RPMI7951 (cell line): Measurements from ENCODE around the gene EVL. TPM values are rescaled to one million over a fixed set of nuclear protein-coding genes. Genes with fewer than 3 reads are reported as not detected.

Experiments
- DNase-seq: peaks from one replicate; pipeline ENCODE4 v3.0.0-alpha.2; 2012; ENCODE audit warnings: low read depth
- total RNA-seq: library from RNA; depleted of rRNA; stranded (reverse); fragments of >200 nt; shearing (Covaris generic); gene quantifications from 2 replicates; pipeline ENCODE4 v1.2.3, GENCODE V29; 2014

EVL gene
- total RNA-seq, 1 experiment from 2014 or later = 2.9 TPM

GRCh38 chr14:100108840-100109593 lies 43.8 kb downstream of the EVL start:
- DNase-seq = no peak

DNA sequence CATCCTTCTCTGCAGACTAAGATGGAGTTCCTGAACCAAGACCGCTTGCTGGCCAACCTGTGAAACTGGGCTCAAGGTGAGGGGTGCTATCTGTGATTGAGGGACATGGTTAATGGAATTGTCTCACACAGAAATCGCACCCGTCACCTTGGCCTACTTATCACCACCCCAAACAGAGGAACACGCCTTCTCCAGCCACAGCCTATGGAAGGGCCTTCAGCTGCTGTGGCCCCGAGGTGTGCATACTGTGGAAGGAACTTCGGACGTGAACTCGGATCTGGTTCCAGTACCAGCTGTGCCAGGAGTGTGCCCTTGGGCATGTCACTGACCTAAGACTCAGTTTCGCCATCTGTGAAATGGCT lies 44.4 kb downstream of the EVL start:
- no peak for DNase-seq

- no peak for DNase-seq
Measured at GRCh38 chr14:100110816-100111215, 45.6 kb downstream of the EVL start.

- DNase-seq = no peak
Measured at GRCh38 chr14:100111931-100112704, 46.9 kb downstream of the EVL start.

GRCh38 chr14:100114109-100114765 lies 49.0 kb downstream of the EVL start:
- DNase-seq = no peak

GRCh38 chr14:100115236-100115635 lies 50.0 kb downstream of the EVL start:
- no peak for DNase-seq

GRCh38 chr14:100115726-100116125 lies 50.5 kb downstream of the EVL start:
- DNase-seq = no peak

DNA sequence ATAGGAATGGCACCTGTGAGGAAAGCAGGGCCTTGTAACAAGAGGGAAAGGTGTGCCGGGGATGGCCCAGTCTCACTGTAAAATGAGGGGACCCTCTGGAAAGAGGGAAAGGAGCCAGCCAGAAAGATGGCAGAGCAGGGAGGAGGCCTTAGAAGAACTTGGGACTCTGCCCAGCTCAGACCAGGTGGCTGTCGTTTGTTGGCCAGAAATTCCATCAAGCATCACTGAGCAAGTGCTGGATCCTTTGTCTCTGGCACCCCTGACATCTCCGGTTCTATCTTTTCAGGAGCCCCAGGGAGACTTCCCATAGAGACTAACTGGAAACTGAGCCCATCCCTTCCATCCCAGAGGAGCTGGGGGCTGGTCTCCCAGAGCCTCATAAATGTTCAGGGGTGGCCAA lies 50.9 kb downstream of the EVL start:
- DNase-seq = no peak

- no peak for DNase-seq
Measured at GRCh38 chr14:100117026-100117425, 51.8 kb downstream of the EVL start.

GRCh38 chr14:100117633-100118395 lies 52.6 kb downstream of the EVL start:
- DNase-seq = no peak

- no peak for DNase-seq
Measured at GRCh38 chr14:100118396-100119011, 53.3 kb downstream of the EVL start.

DNA sequence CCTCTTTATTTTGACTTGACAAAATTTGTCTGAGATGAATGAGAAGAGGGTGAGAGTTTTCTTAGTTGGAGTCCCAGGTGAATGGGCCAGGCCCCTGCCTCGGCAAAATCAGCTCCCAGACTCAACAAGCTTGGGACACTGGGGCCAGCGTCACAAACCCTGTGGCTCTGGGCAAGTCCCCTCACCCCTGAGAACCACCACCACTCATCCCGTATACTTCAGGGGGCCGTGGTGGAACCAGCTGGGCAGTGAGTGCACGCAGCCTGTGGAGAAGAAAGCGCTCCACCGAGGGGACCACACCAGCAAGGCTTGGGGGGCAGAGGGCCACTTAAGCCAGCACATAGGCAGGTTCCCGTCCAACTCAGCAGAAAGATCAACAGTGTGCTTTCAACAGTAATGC lies 54.0 kb downstream of the EVL start:
- no peak for DNase-seq

DNA sequence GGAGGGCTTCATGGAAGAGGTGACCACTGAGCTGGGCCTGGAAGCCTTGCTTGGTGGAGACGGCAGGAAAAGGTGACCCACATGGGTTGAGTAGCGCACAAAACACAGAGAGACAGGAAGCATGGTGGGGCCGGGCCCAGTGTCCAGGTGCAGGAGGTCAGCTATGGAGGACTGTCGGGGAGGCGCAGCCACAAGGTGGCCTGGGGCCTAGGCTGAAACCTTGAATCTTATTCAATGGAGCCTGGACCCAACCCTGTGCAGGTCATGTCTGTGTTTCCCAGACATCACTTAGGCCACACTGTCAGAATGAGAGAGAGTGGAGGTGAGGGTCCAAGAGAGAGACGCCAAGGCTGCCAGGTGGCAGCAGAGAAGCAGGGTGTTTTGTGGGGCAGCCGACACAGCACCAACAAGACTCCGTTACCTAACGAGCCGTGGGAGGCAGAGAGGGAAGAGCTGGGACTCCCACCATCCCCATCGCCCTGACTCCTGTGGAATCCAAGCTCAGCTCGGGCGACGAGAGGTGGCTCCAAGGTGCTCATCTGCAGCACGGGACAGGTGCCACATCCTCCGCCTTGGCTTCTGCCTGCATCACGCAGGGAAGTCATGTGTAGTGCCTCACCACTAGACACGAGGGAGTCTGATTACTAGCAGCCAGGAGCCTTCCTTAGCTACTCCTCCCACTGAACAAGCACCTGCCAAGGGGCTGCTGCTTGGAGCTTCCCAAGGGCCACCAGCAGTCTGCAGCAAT lies 55.5 kb downstream of the EVL start:
- DNase-seq = no peak

DNA sequence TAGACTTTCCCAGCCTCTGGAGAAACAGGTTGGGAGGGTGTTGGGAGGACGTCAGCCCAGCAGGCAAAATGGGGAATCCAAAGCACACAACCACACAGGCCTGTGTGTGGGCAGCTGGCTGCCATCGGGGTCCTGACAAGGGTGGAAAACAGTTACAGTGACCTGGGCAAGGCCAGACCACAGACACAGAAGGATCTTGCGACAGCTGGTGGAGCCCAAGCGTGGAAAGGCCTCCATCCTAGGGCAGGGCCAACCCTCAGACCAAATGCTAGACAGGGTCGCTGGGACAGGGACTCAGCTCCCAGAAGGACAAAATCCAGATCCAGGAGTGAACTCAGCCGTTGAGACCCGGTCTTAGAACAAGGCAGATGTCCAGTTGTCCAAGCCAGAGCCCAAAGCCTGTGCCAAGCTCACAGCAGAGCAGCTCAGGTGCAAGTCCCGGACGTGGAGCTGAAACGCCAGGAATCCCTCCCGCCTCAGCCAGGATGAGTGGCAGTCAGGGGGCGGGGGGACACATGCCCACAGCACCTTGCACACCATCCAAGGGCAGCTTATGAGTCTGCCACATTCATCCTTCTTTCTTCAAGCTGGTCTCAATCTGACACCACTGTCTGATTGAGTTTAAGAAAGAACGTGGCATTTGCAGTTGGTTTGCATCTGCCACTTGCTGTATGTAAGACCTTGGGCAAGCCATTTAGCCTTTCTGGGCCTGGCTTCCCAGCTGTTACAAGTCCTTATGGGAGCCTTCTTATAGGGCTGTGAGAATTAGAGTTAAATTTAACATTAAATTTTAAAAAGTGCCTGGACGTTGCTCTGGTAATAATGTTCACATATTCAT lies 56.6 kb downstream of the EVL start:
- no peak for DNase-seq

GRCh38 chr14:100122481-100123223 lies 57.4 kb downstream of the EVL start:
- DNase-seq = no peak

DNA sequence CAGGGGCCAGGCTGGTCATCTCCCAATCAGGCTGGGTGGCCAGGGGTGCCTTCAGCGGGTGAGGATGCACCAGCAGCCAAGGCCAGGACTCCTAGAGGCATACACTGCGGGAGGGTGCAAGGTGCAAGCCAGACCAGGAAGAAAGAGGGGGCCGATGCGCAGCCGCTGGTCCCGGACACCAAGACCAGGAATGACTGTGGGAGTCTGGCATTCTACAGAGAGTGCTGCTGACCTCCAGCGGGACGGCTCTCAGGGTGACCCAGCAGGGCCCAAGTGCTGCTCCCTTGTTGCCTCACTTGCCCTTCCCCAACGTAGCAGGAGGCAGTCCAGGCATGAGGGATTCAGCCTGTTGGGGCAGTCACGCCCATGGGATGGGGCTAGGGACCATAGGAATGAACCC lies 58.4 kb downstream of the EVL start:
- no peak for DNase-seq

DNA sequence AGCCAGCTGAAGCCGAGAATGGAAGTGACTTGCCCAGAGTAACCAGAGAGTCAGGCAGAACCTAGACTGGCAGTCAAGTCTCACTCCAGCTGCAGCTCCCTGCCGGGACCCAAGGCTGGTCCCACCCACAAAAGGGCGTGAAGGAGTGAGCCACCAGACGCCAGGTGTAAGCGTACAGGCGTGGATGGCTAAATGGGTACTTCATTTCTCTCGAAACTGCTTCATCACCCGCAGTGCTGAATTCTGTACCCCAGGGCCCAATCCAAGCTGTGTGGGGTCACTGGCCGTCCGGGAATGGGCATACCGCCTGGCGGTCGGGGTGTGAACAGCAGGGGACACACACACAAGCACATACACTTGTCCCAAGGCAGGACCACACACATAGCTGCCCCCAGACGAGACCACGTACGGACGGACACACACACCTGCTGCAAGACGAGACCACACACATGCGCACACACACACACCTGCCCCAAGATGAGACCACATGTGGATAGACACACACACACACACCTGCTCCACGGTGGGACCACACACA lies 59.4 kb downstream of the EVL start:
- DNase-seq = no peak

- no peak for DNase-seq
Measured at GRCh38 chr14:100126401-100126800, 61.2 kb downstream of the EVL start.

DNA sequence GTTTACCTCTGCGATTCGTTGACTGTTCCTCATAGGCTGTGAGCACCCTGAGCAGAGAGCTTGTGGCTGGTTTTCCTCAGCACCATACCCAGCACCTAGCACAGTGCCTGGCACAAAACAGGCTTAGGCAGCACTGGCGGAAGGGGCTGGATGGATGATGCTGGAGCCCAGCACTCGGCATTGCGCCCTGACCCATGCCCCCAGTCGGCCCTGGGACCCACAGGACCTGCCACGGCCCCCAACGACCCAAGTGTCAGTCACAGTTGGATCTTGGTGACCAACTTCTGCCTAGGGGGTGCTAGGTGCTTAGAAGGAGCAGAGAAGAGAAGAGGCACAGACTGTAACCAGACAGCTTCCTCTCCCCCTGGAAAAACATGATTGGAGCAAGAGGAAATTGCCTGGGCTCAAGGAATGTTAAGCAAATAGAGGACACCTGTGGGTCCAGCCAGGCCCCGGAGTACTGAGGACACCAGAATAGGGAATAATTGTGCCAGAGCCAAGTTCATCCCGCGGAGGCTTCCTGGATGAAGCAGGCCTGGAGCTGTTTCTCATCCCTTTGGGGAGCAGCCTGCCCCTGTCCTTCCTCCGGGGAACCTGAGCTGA lies 62.7 kb downstream of the EVL start:
- DNase-seq = no peak
